GM12872 (cell line): ENCODE measurements around the gene DIP2C.

Experiments
- CTCF ChIP-seq: IDR thresholded peaks from 3 replicates; pipeline ENCODE4 v1.5.1; 2011; ENCODE audit warnings: low read depth, mild to moderate bottlenecking, low read length, moderate library complexity; ENCODE audit not compliant: insufficient read depth

DIP2C gene

GRCh38 chr10:623477-624311 lies 65.8 kb downstream of the DIP2C start:
- TF ChIP-seq CTCF = no peak

DNA sequence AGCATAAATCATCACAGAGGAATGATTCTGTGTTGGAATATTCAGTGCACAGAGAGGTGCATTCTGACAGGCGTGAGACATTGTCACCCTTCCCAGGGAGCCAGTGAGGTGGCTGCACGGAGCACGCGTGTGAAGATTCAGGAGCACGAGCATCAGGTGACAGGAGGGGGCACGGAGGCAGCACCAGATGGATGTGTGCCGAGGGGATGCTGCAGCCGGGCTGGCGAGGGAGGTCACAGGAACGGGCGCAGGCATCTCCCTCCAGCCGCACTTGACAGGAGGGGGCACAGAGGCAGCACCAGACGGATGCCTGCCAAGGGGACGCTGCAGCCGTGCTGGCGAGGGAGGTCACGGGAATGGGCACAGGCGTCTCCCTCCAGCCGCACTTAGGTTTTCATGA lies 66.5 kb downstream of the DIP2C start:
- TF ChIP-seq CTCF = no peak

DNA sequence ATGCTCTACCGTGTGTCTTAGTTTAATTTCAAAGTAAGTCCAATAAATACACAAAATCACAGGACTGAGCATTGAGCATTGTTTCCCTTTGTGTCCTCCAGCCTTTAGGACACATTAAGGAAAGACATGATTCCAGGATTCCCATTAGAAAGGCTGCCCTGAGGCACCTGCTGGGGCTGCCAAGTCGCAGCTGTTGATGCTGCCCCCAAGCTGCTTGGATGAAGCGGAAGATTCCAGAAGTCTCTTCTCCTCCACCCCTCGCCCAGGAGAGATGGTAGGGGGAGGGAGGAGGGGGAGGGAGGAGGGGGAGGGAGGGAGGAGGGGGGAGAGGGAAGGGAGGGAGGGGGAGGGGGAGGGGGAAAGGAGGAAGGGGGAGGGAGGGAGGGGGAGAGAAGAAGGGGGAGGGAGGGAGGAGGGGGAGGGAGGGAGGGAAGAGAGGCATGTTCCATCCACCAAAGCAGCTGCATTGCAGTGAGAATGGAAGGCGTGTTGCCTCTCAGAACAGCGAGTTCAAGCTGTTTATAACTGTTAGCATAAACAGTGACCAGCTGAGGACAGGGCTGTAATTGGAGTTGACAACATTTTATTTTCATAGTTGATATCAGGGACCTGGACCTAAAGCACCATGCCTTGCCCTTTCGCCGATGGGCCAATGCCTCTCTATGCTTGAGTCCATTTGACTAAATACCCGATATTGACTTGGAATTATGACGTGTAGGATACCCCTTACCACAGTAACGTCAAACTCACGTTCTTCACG lies 67.3 kb downstream of the DIP2C start:
- TF ChIP-seq CTCF = no peak

DNA sequence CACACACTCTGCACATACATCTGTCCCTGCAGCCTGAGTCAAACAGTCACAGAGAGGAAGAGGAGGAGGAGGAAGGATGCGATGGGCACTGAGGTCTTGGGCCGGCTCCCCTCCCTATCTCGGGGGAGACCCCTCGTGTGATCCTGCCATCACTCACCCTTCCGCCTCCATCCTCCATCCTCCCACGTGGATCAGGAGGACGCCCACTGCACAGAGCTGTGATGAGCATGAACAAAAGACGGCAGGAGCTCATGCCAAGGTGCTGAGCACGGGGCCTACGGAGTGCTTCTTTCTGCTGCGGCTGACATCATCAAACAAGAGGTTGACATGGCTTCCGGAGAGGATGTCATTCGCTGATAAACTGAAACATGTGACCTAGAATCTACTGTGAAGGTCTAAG lies 68.0 kb downstream of the DIP2C start:
- no peak for TF ChIP-seq CTCF

GRCh38 chr10:620971-621370 lies 68.5 kb downstream of the DIP2C start:
- no peak for TF ChIP-seq CTCF

DNA sequence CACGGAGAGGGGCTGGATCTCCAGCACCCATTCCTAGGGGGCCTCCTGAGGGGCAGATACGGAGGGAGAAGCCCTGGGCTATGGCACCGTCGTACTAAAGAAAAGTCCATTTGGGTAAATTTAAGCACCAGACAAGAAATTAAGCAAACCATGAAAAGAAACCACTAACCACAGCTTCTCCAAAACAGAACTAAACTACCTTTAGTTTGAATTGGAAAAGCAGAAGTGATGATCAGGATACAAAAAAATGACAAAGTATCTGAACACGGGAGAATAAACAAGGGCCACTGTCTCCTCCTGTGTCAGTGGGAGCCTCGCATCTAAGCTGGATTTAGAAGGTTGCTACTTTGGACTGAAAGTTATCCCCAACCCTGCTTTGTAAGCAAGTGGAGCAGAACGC lies 69.1 kb downstream of the DIP2C start:
- TF ChIP-seq CTCF = no peak

GRCh38 chr10:619710-620109 lies 69.8 kb downstream of the DIP2C start:
- no peak for TF ChIP-seq CTCF
